ENCODE results near the gene LIPC.

- TF ChIP-seq POLR2A (IDR thresholded peaks at IDR 0.05), result no peak
- TF ChIP-seq CTCF (IDR thresholded peaks at IDR 0.05), result no peak
- no peak for TF ChIP-seq POLR2AphosphoS5 (IDR thresholded peaks at IDR 0.05)
- TF ChIP-seq EP300 (IDR thresholded peaks at IDR 0.05), result no peak
Observed at GRCh38 chr15:58487041-58487723, 55.4 kb downstream of the LIPC start.

Data from stomach (tissue), 4 donors.